GM18499 (cell line): ENCODE data around the gene EVL.

ENCODE experiments used
- ATAC-seq: cut with Tn5 transposase; IDR thresholded peaks from one replicate; pipeline ENCODE4 v1.9.1; 2021; ENCODE audit warnings: moderate number of reproducible peaks; ENCODE audit not compliant: insufficient read depth, unreplicated experiment

The EVL gene

DNA sequence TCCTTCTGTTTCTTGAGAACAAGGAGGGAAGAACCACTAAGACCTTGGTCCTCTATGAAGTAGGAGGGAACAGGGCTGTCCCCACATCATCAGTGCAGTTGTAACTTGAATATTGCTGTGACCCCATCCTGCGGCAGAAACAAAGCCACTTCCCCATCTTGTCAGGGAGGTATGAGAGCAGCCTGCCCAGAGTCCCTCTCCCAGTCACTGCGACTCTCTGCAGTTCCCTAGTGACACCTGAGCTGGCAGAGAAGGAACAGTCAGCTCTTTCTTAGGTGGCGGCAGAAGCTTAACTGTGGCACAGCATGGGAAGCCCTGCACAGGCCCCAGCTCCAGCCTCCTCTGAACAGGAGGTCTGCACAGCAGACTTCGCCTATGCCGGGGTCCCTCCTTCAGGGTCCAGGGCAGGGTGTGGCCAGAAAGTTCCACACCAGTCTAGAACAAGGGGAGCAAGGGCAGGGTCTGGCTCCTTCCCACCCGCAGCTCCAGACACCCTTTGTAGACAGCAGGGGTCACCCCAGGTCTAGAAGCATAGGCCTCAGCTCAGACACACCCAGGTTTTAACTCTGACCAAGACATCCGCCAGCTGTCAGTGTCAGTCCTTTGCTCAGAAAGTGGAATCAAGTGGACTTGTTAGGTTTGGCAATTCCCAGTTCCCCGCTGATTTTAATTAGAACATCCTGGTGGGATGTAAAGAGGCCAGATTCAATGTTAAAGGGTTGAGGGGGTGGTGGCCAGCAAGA lies 57.4 kb downstream of the EVL start:
- ATAC-seq = no peak

DNA sequence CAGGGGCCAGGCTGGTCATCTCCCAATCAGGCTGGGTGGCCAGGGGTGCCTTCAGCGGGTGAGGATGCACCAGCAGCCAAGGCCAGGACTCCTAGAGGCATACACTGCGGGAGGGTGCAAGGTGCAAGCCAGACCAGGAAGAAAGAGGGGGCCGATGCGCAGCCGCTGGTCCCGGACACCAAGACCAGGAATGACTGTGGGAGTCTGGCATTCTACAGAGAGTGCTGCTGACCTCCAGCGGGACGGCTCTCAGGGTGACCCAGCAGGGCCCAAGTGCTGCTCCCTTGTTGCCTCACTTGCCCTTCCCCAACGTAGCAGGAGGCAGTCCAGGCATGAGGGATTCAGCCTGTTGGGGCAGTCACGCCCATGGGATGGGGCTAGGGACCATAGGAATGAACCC lies 58.4 kb downstream of the EVL start:
- ATAC-seq = no peak

DNA sequence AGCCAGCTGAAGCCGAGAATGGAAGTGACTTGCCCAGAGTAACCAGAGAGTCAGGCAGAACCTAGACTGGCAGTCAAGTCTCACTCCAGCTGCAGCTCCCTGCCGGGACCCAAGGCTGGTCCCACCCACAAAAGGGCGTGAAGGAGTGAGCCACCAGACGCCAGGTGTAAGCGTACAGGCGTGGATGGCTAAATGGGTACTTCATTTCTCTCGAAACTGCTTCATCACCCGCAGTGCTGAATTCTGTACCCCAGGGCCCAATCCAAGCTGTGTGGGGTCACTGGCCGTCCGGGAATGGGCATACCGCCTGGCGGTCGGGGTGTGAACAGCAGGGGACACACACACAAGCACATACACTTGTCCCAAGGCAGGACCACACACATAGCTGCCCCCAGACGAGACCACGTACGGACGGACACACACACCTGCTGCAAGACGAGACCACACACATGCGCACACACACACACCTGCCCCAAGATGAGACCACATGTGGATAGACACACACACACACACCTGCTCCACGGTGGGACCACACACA lies 59.4 kb downstream of the EVL start:
- ATAC-seq = no peak

DNA sequence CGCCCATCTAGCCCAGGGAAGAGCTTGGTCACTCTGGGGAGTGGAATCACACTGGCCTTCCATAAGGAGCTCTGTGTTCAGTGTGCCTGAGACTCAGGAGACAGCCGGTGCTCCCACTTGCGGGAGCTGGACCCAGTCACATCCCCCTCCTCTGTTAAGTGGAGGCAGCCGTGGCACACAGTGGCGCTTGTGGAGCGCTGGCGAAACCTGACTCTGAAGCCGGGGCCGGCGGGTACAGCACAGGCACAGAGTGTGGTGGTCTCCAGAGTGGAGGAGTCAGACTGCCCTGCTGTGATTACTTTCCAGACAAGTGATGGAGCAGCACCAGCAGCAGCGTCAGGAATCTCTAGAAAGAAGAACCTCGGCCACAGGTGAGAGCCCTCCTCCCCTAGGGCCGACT lies 61.2 kb downstream of the EVL start:
- no peak for ATAC-seq

DNA sequence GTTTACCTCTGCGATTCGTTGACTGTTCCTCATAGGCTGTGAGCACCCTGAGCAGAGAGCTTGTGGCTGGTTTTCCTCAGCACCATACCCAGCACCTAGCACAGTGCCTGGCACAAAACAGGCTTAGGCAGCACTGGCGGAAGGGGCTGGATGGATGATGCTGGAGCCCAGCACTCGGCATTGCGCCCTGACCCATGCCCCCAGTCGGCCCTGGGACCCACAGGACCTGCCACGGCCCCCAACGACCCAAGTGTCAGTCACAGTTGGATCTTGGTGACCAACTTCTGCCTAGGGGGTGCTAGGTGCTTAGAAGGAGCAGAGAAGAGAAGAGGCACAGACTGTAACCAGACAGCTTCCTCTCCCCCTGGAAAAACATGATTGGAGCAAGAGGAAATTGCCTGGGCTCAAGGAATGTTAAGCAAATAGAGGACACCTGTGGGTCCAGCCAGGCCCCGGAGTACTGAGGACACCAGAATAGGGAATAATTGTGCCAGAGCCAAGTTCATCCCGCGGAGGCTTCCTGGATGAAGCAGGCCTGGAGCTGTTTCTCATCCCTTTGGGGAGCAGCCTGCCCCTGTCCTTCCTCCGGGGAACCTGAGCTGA lies 62.7 kb downstream of the EVL start:
- ATAC-seq = no peak

DNA sequence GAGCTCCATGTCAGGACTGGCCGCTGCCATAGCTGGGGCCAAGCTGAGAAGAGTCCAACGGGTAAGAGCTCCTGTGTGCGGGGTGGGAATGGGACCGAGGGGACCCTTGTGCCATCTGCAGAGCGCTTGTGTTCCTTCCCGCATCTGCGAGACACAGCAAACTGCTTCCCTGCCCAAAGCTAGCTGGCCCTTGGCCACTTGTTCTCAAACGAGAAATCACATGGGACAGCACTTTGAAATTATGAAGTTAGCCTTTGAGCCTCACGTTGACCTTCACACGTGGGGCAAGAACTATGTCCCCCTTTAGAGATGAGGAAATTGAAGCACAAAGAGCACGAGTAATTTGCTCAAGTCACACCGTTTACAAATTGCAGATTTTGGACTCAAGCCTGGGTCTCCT lies 63.5 kb downstream of the EVL start:
- no peak for ATAC-seq

DNA sequence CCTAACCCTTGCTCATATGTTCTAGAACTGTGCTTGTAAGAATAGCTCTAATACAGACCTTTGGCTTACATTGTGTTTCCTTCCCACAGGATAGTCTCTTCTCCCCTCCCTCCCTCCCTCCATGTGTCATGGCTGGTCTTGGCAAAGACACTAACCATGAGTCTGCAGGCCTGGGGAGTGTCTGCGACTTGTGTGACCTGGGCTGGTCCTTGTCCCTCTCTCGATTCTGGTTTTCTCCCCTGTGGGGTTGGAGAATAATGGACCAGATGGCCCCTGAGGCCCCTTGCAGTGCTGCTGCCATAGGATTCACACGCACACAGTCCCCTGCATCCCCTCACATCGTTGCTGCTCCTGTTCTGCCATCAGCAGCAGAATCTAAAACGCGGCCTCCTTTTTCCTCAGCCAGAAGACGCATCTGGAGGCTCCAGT lies 64.0 kb downstream of the EVL start:
- no peak for ATAC-seq

DNA sequence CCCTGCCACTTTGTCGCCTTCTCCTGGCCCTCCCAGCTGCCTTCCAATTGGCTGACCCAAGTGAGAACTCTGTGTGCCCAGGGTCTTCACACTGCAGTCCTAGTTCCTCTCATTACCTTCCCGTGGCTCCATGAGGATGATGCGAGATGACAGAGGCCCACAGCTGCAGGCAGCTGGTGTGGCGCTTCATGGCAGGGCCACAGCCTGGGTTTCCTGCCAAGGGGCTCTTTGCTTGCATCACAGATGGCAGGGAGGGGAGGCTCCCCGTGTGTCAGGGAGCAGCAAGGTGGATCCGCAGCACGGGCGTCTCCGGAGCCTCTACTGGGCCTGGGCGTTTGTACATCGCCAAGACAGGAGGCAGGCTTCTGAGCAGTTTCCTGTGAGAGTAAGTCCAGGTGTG lies 65.3 kb downstream of the EVL start:
- no peak for ATAC-seq

DNA sequence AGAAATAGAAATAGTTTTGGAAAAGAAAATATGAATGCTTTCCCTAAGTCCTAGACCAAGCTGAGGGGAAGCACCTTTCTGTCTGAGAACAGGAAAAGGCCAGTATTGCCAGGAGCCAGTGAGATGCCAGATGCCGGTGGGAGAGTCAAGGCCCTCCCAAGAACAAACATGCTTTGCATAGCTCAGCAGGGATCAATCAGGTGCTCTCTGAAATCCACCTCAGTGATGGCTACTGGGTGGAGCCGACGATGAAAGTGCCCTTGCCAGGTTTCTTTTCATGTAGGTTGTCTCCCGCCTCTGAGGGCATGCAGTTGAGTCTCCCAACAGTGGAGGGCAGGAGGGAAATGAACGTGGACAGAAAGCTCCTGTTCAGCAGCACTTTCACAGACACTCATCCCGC lies 66.0 kb downstream of the EVL start:
- ATAC-seq = no peak

DNA sequence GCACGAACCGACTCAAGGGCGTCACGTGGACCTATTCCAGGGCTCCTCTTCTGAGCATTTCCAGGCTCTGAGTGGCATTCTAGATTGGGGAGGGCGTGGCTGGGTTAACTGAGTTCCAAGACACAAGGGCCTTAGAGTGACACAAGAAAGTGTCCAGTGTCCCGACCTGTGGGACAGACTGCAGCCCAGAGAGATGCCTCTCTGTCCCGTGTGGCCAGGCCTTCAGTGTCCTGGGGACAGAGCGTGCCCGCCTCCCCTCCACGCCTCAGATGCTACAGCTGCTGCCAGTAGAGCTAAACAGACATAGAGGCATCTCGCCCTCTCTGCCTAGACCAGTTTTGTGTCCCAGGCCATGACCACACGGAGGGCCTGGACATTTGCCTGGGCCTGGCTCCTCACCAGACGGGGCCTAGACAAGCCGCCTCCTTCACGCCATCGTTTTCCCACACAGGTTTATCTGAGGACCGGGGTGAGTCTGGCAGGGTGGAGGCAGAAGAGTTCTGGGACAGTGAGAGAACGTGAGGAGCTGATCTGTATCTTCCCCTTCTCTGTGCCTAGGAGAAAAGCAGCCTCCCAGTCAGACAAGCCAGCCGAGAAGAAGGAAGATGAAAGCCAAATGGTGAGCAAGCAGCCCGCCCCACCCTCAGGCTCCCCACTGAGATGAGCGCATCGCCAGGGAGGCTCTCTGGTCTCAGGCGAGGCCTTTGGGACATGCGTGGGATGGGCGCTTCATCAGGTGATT lies 67.1 kb downstream of the EVL start:
- no peak for ATAC-seq

DNA sequence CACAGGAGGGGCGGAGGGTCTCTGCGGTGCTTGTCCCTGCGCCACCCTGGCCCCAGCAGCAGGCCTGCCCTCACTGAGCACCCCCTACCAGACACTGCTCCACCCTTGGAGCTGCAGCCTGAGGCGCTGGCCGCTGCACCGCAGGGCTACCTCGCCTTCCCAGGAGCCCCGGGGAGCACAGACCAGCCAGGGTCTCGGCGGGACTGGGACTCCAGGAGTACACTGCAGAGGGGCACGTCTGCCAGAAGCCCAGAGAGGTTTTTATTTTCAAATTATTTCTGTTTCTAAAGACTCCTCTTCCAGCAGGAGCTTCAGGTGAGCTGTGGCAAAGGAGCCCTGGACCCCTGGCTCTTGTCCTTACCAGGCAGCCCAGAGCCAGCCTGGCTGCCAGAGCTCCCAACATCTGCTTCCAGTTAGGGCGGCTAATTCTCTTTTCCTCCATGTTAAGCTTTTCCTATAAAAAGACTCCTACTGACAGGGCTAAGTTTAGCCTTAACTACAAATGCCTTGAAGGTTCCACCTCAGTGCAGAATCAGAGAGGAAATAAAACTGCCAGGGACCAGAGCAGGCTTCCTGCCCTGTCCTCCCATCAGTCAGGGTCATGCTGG lies 67.8 kb downstream of the EVL start:
- no peak for ATAC-seq

DNA sequence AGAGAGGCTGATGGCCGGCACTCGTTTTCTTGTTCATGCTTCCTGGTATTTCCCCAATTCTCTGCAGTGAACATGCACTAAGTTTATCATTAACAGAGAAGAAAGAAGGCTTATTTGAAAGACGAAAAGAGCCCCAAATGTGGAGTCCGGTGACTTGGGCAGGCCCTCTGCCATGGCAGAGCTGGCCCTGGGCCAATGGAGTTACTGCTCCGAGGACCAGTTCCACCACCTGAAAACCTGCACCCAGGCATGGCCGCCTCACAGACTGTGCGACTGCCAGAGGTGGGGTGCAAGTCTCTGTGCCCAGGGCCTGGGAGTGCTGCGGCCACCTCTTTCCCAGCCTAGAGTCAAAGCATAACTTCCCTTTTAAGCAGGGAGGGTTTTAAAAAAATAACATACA lies 69.4 kb downstream of the EVL start:
- no peak for ATAC-seq

DNA sequence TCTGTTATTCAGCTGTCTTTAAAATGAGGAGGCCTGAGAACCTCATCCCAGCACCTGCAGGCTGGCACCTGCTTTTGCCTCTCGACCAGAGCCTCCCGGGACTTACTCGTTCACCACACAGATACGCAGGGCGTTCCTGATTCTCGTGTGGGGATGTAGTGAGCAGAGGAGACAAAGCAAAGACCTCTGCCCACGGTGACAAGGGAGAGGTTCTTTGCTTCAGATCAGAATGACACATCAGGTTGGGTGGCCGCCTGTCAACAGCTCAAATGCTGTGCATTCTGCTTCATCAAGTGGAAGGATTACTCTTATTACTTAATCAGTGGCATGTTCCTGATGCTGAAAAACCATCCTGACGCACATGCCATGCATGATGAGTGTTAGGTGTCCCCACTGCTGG lies 69.9 kb downstream of the EVL start:
- no peak for ATAC-seq

DNA sequence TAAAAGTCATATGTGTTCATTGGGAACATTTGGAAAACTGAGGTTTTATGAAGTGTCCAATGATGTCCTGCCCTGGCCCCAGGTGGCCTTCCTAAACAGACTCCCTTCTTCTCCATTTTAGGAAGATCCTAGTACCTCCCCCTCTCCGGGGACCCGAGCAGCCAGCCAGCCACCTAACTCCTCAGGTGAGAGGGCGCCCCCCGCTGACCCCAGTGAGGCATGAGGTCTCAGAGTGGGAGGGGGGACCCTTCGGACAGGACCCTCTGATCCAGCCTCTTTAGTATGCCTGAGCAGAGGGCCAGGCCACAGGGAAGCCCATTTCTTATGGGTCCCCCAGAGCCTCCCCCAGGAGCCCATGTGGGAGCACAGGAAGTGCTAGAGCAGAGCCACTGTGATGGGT lies 70.6 kb downstream of the EVL start:
- no peak for ATAC-seq

DNA sequence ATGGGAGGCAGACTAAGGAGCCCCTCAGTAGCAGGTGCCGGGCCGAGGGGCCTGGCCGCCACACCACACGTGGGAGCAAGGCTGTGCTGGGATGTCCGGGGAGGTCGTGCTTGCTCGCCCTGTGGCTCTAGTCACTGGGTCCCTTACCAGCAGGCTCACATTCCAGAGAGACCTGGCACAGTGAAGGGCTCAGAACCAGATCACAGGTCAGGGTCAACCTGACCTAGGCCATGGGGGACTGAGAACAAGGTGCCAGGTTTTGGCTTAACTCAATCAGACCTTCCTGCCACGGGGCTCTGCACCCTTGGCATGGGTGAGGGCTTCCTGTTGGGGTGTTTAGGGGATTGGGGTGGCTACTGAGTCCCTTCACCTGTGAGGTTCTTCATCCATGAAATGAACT lies 72.0 kb downstream of the EVL start:
- no peak for ATAC-seq

DNA sequence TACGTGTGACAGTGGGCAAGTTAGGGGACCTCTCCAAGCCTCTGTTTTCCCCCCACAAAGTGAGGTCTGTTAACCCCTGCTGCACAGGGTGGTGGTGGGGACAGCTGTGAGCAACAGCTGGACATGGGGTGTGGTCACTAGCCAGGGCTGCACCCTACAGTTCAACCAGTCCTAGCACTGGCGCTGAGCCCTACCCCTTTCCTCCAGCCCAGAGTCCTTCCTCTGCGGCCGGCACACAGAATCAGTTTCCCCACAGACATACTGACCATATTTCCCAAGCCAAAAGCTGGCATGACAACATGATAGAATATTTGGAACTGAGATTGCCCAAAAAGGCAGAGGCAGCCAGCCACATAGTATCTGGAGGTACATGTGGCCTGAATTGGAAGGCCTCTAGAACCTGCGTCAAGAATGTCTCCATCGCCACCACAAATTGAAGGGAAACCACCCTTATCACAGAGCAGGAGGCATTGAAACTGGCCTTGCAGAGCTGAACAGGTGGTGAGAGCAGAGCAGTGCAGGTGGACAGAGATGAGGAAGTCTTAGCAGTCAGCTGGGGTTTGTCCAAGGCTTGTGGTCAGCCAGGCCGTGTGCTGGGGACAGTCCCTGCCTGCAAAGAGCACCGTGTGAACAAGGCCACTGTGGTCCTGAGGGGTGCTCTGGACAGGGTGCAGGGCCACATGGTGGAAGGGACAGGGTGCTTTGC lies 73.0 kb downstream of the EVL start:
- no peak for ATAC-seq

DNA sequence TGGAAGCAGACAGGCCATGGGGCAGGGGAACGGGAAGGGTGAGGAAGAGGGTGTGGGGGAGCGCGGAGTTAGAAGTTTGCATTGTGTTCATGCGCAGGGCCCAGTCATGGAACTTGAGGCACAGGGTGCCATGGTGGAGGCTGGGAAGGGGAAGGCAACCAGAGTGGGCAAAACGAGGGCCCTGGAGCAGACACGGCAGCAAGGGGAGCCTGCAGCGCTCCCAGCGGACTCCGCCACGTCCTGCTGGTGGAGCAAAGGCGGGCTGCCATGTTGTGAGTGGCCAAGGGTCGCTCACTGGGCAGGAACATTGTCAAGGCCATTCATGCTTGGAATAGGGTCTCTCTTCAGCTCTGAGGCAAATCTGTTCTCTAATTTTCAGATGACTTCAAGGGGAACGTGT lies 73.7 kb downstream of the EVL start:
- no peak for ATAC-seq

DNA sequence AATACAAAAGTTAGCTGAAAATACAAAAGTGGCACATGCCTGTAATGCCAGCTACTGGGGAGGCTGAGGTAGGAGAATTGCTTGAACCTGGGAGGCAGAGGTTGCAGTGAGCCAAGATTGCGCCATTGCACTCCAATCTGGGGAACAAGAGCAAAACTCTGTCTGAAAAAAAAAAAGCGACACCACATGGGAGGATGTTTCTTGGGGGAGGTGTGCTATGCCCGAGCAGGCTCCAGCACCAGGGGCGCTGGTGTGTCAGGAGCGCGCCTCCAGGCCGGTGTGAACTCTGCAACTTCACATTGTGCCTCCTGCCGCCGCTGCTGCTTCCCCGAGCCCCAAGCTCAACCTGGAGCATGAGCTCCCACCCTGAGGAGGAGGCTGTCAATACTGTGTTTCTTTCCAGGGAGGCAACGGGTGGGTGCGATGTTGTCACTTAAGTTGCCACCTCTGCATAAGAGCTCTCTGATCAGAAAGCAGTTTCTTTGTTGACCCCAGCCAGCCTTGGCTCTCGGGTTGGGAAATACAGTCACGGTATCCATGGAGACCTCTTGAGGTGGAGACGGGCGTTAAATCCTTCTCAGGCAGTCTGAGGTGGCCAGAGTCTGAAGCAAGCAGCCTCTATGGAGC lies 75.3 kb downstream of the EVL start:
- no peak for ATAC-seq

DNA sequence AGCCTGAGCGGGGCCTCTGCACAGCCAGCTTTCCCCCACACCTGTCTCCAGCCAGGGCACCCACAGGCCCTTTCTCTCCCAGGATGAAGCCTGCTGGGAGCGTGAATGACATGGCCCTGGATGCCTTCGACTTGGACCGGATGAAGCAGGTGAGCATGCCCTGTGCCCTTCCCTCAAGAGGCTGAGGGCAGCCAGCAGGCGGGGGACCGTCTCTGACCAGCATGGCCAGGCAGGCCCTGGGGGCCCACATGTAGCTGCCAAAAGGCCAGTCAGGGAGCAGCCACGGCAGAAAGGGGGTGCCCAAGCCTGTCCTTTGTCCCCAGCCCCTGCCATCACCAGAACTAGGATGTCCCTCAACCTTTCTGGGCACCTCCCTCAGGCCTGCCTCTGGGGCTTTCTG lies 75.9 kb downstream of the EVL start:
- ATAC-seq = no peak
